NCI-H146 treated with DMSO at 0.1 percent for 48 hours (cell line): ENCODE results near the gene GAN.
"Not testable (repeated sequence)": the region's sequence is repeated elsewhere in the genome, so short reads cannot be mapped to it uniquely, and the experiment has no call there.

Experiments
- DNase-seq: peaks from one replicate; lab custom pipeline; 2025; ENCODE audit not compliant: unreplicated experiment; lab: John Stamatoyannopoulos, UW

GAN gene

DNA sequence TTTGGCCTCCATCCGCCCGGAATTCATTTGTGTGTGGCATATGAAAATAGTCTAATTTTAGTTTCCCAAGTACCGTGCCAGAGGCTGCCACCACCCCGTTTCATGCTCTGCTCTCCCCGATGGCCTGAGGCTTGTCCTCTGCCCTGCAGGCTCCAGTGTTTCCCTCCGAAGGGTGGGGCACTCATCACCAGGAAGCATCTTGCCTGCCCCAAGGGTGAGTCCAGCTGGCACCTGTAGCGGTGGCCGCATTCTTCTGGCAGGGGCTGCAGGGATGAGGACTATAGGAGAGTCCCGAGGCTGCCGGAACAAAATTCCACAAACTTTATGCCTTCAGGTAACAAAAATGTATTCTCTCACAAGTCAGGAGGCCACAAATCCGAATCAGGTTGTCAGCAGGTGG, 106.8 kb downstream of the GAN start:
- DNase-seq: no peak

DNA sequence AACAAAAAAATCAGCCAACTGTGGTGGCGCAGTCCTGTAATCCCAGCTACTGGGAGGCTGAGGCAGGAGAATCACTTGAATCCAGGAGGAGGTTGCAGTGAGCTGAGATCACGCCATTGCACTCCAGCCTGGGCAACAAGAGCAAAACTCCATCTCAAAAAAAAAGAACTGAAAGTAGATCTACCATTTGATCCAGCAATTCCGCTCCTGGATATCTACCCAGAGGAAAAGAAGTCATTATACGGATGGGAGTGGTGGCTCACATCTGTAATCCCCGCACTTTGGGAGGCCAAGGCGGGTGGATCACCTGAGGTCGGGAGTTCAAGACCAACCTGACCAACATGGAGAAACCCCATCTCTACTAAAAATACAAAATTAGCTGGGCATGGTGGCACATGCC, 107.4 kb downstream of the GAN start:
- DNase-seq: not testable (repeated sequence)

DNA sequence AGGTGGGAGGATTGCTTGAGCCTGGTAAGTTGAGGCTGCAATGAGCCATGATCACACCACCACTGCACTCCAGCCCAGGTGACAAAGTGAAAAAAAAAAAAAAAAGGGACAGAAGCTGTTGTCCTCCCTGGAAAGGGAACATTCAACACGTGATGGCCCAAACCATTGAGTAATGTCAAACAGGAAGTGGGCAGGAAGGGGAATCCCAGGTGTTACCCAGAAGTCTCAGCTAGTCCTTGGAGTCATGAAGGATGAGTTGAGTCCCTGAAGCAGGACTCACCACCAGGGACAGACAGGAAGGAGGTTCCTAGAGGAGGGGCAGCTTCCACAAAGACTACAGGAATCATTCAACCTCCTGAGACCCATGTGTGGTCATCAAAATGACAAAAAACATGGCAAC, 110.0 kb downstream of the GAN start:
- DNase-seq: no peak

DNA sequence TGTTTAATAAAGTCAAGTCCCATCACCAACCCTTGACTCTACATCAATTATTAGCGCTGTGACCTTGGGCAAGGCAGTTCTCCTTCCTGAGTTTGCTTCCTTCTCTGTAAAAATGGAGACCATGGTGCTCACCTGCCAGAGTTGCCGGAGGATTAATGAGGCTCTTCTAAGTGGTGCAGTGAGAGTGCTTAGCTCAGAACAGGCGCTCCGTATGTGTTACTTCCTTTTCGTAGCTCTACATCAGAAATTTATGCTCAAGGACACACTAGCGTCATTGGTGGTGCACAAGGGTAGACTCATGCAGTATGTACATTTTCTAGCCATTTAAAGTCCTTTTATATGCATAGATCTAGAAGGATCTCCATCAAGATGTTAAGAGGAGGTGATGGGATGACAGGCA, 112.5 kb downstream of the GAN start:
- DNase-seq: no peak

DNA sequence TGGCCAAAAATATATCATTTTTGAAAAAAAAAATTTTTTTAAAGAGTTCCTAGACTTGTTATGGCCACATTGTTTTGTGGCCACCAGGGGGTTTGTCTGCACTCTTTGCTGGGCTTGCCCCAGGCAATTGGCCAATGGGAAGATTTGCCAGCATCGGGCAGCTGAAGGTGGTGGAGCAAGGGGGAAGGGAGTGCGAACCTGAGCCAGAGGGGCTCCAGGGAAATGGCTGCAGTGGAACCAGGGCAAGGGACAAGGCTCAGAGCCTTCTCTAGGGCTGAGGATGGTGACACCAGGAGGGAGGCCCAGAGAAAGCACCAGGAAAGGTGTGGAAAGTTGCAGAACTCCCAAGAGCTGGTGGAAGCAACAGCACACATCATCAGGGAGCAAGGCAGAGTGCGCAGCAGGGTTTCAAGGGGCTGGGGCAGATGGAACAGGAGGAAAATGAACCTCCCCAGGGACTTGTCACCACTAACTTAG, 114.3 kb downstream of the GAN start:
- DNase-seq: no peak

DNA sequence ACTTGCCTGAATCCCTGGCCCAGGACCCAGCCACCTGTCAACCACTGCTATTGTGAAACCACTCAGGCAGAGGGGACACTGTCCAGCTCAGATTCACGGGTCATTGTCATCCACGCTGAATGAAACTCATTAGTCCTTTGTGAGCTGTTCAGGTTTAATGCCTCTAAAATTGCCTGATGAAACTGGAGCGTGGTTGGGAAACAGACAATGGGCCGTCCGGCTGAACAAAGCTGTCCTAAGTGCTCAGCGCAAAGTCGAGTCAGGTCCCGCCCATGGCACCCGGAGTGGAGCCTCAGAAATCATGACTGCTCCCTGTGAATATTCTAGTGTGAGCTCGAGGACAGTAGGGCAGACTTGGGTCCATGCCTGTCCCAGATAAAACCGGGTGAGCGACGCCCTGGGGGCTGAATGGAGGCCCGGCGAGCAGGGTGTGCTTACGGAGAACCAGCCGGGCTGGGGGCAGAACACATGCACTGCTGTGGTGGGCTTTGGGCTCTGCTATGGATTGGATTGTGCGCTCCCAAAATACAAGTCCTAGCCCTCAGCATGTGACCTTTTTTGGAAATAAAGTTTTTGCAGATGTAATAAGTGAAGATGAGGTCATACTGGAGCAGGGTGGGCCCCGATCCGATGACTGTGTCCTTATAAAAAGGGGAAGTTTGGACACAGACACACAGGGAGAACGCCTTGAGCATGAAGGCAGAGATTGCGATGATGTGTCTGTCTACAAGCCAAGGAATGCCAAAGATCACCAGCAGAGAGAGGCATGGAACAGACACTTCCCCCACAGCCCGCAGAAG, 117.0 kb downstream of the GAN start:
- peak; percentile 63 for DNase-seq

DNA sequence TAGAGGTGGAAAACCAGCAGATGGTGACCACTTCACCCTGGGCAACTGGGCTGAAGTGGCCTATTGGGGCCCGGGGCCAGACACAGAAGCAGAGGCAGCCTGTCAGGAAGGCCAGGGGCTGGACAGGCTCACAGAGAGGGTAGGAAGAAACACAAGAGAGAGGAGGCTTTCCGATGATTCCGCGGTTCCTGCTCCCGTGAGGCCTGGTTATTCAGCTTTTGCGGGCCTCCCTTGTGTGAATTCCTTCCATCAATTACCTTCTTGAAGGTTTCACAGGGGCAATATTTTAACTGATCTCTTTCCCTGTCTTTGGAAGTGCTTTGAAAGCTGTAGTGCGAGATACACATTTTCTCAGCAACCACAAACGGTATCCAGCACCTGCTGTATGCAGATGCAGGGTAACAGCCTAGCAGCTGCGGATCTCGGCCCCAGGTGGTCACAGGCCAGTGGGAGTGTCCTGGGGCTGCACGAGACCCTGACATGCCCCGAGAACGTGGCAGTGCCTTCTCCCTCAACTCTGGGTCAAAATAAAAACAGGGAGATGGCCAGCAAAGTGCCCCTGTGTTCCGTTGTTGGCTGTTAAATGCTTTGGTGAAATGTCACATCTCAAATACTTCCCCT, 118.3 kb downstream of the GAN start:
- DNase-seq: peak; percentile 22

DNA sequence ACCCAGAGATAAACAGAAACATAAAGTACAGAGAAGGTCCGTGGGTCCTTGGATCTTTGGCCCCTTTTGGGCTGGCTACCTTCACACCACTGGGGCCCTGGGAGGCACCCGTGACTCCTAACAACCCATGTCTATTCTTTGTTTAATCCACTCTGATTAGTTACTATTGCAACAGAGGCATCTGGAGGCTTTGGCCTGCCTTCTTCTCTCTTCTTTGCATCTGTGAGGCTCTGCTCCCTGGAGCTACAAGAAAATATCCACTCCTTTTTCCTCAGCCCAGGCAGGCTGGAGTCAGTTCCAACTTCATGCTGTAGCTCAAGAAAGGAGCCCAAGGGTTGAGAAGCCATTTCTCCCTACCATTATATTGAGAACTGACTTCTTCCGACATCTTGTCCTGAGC, 120.3 kb downstream of the GAN start:
- no peak for DNase-seq

DNA sequence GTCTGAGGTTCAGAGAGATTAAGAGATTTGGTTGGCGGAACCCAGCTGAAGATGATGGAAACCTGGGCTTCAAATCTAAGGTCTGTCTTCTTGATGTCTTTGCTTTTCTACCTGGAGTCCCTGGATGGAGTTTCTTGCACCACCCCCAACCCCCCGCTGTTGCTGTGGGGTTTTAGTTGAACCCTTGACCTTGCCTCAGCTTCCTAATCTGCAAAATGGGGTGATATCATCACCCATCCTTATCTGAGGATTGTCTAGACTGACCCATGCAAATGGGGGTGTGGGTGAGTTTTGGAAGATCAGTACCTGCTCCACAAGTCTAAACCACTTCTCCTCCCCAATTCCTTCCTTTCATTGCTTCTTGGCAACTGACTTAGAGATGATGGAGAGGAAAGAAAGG, 120.8 kb downstream of the GAN start:
- DNase-seq: no peak

DNA sequence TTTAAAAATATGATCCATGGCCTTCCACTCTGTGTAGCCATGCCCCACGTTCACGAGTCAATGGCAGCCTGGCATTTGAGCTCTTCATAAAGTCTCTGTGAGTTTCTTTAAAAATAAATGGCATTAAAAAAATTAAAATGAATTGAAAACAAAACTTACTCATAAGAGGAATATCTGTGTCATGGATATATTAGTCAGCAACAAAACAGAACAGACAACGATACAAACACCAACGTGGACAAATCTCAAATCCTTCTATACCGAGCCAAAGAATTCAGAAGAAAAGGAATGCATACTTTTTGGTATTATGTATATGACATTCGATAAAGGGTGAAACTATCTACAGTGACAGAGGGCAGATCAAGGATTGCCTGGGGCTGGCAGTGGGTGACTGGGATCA, 121.6 kb downstream of the GAN start:
- DNase-seq: no peak

DNA sequence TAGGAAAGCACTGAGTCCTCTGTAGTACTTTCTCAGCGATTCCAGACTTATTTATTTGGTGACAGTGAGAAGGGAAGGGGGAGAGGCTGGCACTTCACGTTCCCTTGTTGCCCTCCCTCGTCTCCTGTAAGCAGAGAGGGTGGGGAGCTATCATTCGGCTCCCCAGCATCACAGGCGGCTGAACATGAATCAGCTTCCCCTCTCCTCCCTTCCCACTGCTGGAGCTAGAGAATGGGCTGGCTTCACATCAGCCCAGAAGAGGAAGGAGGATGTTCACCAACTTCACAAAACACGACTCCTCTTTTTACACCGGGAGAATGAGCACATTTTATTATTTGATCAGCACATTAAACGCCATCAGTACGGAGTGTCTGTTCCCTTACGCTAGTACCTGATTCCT, 123.1 kb downstream of the GAN start:
- DNase-seq: no peak
